HG02678 (cell line): ENCODE data around the gene NKAIN2.
"Not testable (repeated sequence)": the region's sequence is repeated elsewhere in the genome, so short reads cannot be mapped to it uniquely, and the experiment has no call there.

Source experiments
- ATAC-seq: cut with Tn5 transposase; IDR thresholded peaks from one replicate; pipeline ENCODE4 v1.9.1; 2021; ENCODE audit warnings: mild to moderate bottlenecking, moderate library complexity; ENCODE audit not compliant: unreplicated experiment

NKAIN2 gene

DNA sequence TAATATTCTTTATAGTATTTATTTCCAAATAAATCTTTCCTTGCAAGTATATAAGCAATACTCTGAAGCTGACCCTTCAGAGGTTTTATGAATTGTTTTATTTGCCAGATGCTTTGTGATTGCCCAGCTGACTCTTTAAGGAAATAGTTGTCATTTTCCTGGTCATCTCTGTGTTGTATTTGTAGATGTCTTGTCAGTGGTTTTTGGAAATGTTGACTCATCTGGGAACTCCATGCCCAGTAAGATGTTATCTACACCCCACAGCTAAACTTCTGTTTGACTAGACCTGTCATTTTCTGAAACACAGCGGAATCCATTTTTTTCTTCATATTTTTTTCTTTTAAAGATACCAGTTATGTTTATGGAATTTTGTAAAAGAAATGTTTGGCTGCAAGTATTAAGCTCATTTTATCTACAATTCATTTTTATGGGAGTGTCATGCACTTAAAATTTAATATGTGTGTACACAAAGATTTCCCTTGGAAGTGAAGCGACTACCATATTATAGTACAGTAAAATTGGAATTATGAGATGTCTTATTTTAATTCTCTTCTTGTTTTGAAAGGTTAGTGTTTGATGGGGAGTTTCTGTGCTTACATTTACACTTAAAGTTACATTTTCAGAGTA, 491.0 kb downstream of the NKAIN2 start:
- ATAC-seq = no peak

GRCh38 chr6:124297507-124297906, 493.8 kb downstream of the NKAIN2 start:
- ATAC-seq = no peak

GRCh38 chr6:124298730-124299129, 495.1 kb downstream of the NKAIN2 start:
- no peak for ATAC-seq

DNA sequence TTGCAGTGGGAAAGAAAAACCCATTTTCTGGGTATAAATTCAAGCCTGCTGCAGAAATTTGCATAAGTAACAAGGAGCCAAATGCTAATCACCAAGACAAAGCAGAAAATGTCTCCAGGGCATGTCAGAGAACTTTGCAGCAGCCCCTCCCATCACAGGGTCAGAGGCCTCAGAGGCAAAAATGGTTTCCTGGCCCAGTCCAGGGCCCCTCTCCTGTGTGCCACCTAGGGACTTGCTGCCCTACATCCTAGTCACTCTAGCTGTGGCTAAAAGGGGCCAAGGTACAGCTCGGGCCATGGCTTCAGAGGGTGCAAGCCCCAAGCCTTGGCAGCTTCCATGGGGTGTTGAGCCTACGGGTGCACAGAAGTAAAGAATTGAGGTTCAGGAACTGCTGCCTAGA, 497.2 kb downstream of the NKAIN2 start:
- not testable (repeated sequence) for ATAC-seq

DNA sequence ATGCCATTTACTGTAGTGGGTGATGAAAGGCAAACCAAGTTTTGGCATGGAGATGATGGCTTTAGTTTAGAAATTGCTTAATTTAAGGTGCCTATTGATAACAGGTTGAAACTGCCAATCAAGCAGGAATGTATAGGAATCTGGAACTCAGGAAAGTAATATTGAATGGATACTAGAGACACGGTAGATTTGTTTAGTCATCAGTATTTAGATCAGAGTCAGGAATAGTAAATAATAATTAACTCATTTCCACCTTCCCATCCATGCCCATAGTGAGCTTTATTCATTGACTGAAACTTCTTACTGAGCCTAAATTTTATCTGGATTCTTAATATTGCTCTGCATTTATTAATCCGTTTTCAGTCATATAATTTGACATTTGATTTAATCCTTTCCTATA, 500.3 kb downstream of the NKAIN2 start:
- ATAC-seq = no peak

GRCh38 chr6:124310139-124310538, 506.5 kb downstream of the NKAIN2 start:
- ATAC-seq = no peak

GRCh38 chr6:124319410-124319809, 515.7 kb downstream of the NKAIN2 start:
- ATAC-seq = no peak

GRCh38 chr6:124324237-124324636, 520.6 kb downstream of the NKAIN2 start:
- no peak for ATAC-seq

DNA sequence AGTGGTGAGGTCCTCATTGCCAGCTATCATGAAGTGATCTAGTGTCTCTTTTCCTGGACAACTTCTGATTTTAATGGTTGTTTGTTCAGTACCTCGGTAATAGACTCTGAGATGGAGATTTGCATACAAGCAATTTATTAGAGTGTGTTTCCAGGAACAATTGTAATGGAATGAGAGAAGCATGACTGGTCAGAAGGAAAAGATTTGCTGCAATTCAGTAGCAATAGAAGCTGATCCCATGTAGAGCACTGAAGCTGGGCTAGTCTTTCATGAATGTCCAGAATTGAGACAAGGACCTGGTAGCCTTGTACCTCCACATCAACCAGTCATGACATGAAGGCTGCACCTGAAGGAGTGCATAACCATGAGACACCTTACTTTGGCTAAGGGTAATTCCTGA, 526.5 kb downstream of the NKAIN2 start:
- no peak for ATAC-seq

- no peak for ATAC-seq
Observed at GRCh38 chr6:124334359-124334758, 530.7 kb downstream of the NKAIN2 start.

DNA sequence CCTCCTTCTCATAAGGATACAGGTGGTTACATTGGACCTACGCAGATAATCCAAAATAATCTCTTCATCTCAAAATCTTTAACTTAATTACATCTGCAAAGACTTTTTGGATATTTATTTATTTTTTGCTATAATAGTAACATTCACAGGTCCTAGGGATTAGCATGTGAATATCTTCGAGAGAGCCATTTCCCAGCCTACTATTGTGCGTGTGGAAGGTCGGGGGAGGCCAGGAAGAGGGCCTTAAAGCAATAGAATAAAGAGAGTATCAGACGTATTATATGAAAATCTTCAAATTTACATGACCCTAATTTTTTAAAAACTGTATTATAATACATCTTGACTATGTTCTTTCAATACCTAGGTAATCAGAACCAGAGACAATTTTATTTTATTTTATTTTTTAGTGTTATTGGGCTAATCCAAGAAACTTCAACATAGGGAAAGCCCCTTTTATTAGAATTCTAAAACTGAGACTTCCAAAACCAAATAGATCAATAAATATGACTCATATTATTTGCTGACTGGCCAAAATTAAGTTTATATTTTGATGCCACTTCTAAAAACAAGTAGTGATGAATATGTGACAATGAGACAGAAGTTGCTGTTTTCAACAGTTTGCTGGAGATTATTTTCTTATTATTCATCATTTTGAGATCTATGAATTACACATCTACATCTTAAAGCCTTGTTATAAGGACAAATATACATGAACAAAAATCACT, 536.1 kb downstream of the NKAIN2 start:
- no peak for ATAC-seq

- ATAC-seq = not testable (repeated sequence)
Observed at GRCh38 chr6:124348339-124348738, 544.7 kb downstream of the NKAIN2 start.

DNA sequence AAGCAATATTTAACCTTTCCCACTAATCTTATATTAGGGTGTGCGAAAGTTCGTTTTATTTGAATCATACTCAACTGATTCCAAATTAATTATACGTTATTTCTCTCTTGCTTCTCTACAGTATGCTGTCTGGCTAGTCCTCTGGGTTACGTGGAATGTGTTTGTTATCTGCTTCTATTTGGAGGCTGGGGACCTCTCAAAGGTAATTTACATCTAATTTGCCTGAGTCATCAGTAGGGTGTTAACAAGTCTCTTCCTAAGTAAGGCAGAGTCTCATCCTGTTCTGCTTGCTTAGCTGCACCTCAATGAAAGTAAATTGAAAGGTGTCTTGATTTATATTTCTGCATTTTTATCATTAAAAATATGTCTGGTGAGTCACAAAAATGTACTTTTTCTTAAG, 551.5 kb downstream of the NKAIN2 start:
- no peak for ATAC-seq

DNA sequence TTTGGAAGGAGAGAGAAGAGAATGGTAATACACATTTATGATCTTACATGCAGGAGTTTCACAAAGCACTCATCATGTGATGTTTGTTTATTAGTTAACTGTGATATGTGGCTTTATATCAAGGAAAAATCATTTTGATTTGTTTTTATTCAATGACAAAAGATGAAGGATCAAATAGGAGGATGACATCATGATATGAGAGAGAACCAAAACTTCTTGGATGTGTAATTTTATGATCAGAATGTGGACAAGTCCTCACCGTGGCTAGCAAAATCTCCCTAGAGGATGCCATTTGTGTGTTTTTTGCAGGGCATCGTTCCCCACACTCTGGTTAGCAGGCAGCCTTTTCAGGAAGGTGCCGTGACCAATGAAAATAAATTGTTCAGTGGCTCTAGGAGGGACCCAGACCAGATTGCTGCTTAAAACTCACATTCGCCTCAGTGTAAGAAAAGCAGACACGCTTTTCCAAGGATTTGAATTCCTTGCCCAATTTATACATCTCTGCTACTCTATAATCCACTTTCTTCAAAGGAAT, 552.7 kb downstream of the NKAIN2 start:
- no peak for ATAC-seq

GRCh38 chr6:124356811-124357210, 553.1 kb downstream of the NKAIN2 start:
- no peak for ATAC-seq

- ATAC-seq = no peak
Observed at GRCh38 chr6:124368131-124368530, 564.5 kb downstream of the NKAIN2 start.

- no peak for ATAC-seq
Observed at GRCh38 chr6:124371974-124372475, 568.4 kb downstream of the NKAIN2 start.

- ATAC-seq = no peak
Observed at GRCh38 chr6:124373386-124373785, 569.7 kb downstream of the NKAIN2 start.

DNA sequence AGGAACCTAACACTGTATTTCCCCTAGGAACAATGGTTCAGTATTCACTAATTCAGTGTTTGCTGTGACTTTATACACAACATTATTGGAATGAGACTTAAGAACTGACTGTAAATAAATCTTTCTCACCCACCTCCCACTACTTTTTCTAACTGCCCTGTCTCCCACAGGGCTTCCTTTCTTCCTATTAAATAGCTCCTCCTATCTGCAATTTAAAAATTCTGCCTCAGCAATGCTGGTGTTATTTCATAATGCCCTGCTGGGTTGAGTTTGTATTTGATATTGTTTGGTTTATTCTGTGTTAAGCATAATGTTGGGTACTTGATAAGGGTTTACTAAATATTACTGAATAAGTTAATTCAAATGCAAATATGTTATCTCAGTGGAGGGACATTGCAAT, 585.5 kb downstream of the NKAIN2 start:
- no peak for ATAC-seq

GRCh38 chr6:124393536-124393935, 589.9 kb downstream of the NKAIN2 start:
- no peak for ATAC-seq

DNA sequence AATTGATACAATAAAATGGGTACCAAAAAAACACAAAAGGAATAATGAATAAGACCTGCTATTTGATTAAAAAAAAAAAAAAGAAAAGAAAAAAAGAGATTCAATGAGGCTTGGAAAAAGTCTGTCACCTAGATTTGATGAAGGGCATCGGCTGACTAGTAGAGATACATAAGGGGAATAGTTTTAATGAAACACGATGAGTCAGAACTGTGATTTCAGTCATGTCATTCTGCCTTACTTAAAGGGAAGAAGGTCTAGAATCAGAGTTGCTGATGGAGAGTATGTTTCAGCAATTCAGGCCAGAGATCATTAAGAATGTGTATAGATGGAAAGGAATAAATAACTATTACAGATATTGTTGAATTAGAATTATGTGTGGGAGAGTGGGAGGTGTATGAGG, 592.7 kb downstream of the NKAIN2 start:
- no peak for ATAC-seq
